Activated CD4-positive, alpha-beta T cell treated with anti-CD3 and anti-CD28 coated beads for 36 hours (primary cell): Measurements from ENCODE around the gene ERC2. TPM values are rescaled to one million over a fixed set of nuclear protein-coding genes. Genes with fewer than 3 reads are reported as not detected.
"Not testable (repeated sequence)": the region's sequence is repeated elsewhere in the genome, so short reads cannot be mapped to it uniquely, and the experiment has no call there.

ENCODE experiments used
- ATAC-seq: fragments of 200-7000 bp; cut with Tn5 transposase; one replicate; pipeline ENCODE4 v1.10.0; 2021; ENCODE audit warnings: mild to moderate bottlenecking, moderate library complexity
- CTCF ChIA-PET: fragments of 350-600 bp; sonication (Branson Sonifier 250); formaldehyde crosslinking; loops from one replicate; lab custom pipeline; 2021; ENCODE audit warnings: antibody characterized with exemption; lab: Charles Lee
- POLR2A ChIA-PET: fragments of 350-600 bp; sonication (Branson Sonifier 250); formaldehyde crosslinking; loops from one replicate; lab custom pipeline; 2021; ENCODE audit warnings: antibody characterized with exemption, inconsistent platforms; lab: Charles Lee
- DNase-seq: peaks from one replicate; pipeline ENCODE4 v3.0.0-alpha.2; 2020
- H3K27ac Mint-ChIP-seq: one replicate; pipeline ENCODE4 v1.8.0; 2021; ENCODE audit warnings: mixed read lengths
- H3K27me3 Mint-ChIP-seq: one replicate; pipeline ENCODE4 v1.8.0; 2021; ENCODE audit warnings: mixed read lengths
- H3K36me3 Mint-ChIP-seq: one replicate; pipeline ENCODE4 v1.8.0; 2021; ENCODE audit warnings: low read depth, mixed read lengths
- H3K4me1 Mint-ChIP-seq: one replicate; pipeline ENCODE4 v1.8.0; 2021; ENCODE audit warnings: mixed read lengths
- H3K4me3 Mint-ChIP-seq: one replicate; pipeline ENCODE4 v1.8.0; 2021; ENCODE audit warnings: mild to moderate bottlenecking, moderate library complexity, mixed read lengths
- H3K9me3 Mint-ChIP-seq: one replicate; pipeline ENCODE4 v1.8.0; 2021; ENCODE audit warnings: low read depth, mixed read lengths
- intact Hi-C, 2 experiments: fragments of 100-400 bp; cut with DNase I in 1 of 2; cut with micrococcal nuclease in 1 of 2; formaldehyde crosslinking; loops; one replicate each; pipeline versions ENCODE4 v1.14.2 to v1.15.1; 2022 to 2024; cut with DNase I, micrococcal nuclease
- total RNA-seq, 2 experiments: library from RNA; stranded (reverse); gene quantifications; one replicate each; pipeline ENCODE4 v1.2.3, GENCODE V29; 2021

The ERC2 gene
- total RNA-seq, 2 experiments from 2014 or later: not detected

GRCh38 chr3:56282341-56282740 lies 185.9 kb downstream of the ERC2 start:
- DNase-seq (no peak), ATAC-seq (no peak)
- no peak overlapping the region for H3K27ac Mint-ChIP-seq
- intact Hi-C loops: no loop called here
- ChIA-PET POLR2A (no interaction called here), CTCF (no interaction called here)
- no peaks in the 10 kb centered on the region for H3K4me1 Mint-ChIP-seq
- H3K36me3 Mint-ChIP-seq: no peaks in the 10 kb centered on the region
- H3K9me3 Mint-ChIP-seq: no peaks in the 10 kb centered on the region
- peaks cover 16% of the 10 kb centered on the region for H3K27me3 Mint-ChIP-seq
- H3K4me3 Mint-ChIP-seq: no peak overlapping the region

DNA sequence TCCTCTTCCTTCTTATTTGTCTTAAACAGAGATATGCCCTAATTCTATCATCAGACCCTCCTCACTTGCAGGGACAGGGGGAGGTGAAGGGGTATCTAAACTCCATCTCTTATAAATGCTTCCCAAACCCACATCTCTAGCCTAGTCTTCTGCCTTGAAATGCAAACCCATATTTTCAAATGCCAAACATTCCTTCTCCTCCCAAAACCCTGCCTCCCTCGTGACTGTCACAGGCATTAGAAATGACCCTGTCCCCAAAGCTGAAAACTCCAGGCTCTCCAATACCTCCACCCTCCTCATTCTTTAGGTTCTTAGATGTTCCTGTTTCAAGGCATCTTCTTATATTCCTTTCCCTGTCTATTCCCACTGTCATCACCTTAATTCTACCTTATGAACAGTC lies 191.0 kb downstream of the ERC2 start:
- POLR2A ChIA-PET: no interaction called here
- intact Hi-C loops: no loop called here
- Mint-ChIP-seq H3K36me3 (no peaks in the 10 kb centered on the region), H3K27ac (no peak overlapping the region), H3K4me1 (no peaks in the 10 kb centered on the region), H3K4me3 (no peak overlapping the region), H3K9me3 (no peaks in the 10 kb centered on the region), H3K27me3 (peaks cover 14% of the 10 kb centered on the region)
- DNase-seq: no peak
- CTCF ChIA-PET: no interaction called here
- ATAC-seq: no peak

GRCh38 chr3:56275120-56275519 lies 193.1 kb downstream of the ERC2 start:
- intact Hi-C loops: no loop called here
- ATAC-seq: no peak
- H3K36me3 Mint-ChIP-seq: no peaks in the 10 kb centered on the region

DNA sequence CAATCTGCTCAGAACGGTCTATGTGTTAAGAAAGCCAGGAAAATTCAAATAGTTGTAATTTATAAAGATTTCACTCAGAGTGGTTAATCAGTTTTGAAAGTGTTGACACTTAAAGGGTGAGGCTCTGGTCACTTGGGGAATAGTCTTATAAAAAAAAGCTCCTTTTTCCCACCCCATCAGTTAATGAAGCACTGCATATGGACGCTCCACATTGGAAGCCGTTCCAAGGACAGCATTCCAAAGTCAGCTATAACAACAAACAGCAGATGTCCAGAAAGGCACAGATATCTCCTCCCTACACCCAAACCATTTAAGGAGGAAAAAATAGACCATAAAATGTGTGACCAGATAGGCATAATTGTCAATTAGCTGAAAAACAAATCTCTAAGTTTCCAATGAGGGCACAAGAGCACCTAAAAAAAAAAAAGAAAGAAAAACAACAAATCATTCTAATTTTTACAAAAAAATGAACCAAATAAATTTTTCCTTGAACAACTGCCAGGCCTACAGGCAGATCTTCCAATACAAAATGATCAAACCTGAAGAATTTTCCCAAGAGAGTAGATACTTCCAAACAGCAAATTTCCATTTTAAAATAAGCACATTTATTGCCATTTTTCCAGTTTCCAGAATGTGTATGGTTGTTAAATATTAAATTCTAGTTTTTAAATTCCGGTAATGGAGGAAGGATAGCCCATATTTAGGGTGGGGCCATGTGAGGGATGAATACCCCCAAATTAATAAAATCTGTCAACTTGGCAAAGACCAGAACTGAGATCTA lies 198.3 kb downstream of the ERC2 start:
- H3K4me1 Mint-ChIP-seq: no peaks in the 10 kb centered on the region
- no peaks in the 10 kb centered on the region for H3K36me3 Mint-ChIP-seq
- H3K9me3 Mint-ChIP-seq: no peaks in the 10 kb centered on the region
- no peak overlapping the region for H3K27ac Mint-ChIP-seq
- peaks cover 10% of the 10 kb centered on the region for H3K27me3 Mint-ChIP-seq
- DNase-seq: no peak
- ChIA-PET CTCF (interaction anchor here (0.6 kb wide), 1 partner anchor 567 kb away, joined by 3 read pairs; no protein-coding TSS in a partner anchor), POLR2A (no interaction called here)
- intact Hi-C loops: no loop called here
- no peak for ATAC-seq
- no peak overlapping the region for H3K4me3 Mint-ChIP-seq

More at GRCh38 chr3:56275120-56275519, 193.1 kb downstream of the ERC2 start:
- POLR2A ChIA-PET: no interaction called here
- Mint-ChIP-seq H3K27ac (no peak overlapping the region), H3K27me3 (peaks cover 10% of the 10 kb centered on the region), H3K9me3 (no peaks in the 10 kb centered on the region), H3K4me1 (no peaks in the 10 kb centered on the region), H3K4me3 (no peak overlapping the region)
- no peak for DNase-seq
- CTCF ChIA-PET: interaction anchor here (1.0 to 1.3 kb wide), 2 partner anchors 15 to 22 kb away, joined by 3 to 4 read pairs; no protein-coding TSS in a partner anchor

DNA sequence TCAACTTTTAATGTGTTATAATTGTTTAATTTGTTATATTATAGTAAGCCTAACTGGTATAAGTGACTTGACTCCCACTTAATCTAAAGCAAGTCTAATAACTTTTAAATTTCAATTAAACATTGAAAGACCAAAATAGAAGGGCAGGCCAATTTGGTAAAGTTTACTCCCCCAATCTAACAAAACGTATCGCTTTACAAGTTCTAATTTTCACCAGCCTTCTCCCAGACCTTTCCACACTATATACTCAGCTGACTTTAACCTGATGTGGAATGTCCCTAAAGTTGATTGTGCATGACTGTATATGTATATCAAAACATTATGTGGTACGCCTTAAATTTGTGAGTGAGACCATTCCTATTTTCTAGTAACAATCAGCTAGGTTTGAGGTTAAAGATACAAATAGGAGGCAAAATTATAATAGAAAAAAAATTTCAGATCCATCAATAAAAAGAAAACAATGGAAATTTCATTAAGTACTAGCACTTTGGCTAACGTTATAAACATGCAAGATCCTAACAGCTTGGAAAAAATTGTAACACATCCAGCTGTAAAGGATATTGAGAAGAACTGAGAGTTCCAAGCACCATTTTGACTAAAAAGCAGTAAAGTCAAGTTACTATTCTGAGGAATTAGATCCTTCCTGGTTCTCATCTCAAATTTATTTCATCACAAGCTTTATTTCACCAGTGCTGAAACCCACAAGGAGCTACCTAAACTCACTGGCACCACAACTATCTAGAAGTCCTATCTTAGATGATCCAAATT lies 199.5 kb downstream of the ERC2 start:
- ChIA-PET CTCF (no interaction called here), POLR2A (no interaction called here)
- Mint-ChIP-seq H3K27ac (no peak overlapping the region), H3K27me3 (peaks cover 10% of the 10 kb centered on the region), H3K36me3 (no peaks in the 10 kb centered on the region), H3K4me3 (no peak overlapping the region), H3K4me1 (no peaks in the 10 kb centered on the region), H3K9me3 (no peaks in the 10 kb centered on the region)
- intact Hi-C loops: no loop called here
- DNase-seq: no peak
- no peak for ATAC-seq

DNA sequence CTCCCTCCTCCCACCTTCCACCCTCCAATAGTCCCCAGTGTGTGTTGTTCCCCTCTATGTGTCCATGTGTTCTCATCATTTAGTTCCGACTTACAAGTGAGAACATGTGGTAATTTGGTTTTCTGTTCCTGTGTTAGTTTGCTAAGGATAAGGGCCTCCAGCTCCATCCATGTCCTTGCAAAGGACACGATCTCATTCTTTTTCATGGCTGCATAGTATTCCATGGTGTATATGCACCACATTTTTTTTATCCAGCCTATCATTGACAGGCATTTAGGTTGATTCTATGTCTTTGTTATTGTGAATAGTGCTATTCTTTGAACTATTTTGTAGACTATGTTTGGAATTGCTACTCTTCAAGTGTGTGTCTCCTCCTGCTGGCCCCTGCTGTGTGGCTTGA lies 206.4 kb downstream of the ERC2 start:
- intact Hi-C loops, H3K4me3 Mint-ChIP-seq, DNase-seq, H3K9me3 Mint-ChIP-seq, H3K4me1 Mint-ChIP-seq, H3K36me3 Mint-ChIP-seq, H3K27ac Mint-ChIP-seq, ATAC-seq, POLR2A ChIA-PET, CTCF ChIA-PET: not testable (repeated sequence)
- peaks cover 19% of the 10 kb centered on the region for H3K27me3 Mint-ChIP-seq

GRCh38 chr3:56260262-56260661 lies 208.0 kb downstream of the ERC2 start:
- ATAC-seq: no peak
- no peak for DNase-seq
- Mint-ChIP-seq H3K4me1 (no peaks in the 10 kb centered on the region), H3K4me3 (no peak overlapping the region), H3K9me3 (no peaks in the 10 kb centered on the region), H3K36me3 (no peaks in the 10 kb centered on the region), H3K27me3 (peaks cover 14% of the 10 kb centered on the region), H3K27ac (no peak overlapping the region)
- intact Hi-C loops: no loop called here
- POLR2A ChIA-PET: no interaction called here
- CTCF ChIA-PET: interaction anchor here (1.4 kb wide), 1 partner anchor 9 kb away, joined by 8 read pairs; no protein-coding TSS in a partner anchor

DNA sequence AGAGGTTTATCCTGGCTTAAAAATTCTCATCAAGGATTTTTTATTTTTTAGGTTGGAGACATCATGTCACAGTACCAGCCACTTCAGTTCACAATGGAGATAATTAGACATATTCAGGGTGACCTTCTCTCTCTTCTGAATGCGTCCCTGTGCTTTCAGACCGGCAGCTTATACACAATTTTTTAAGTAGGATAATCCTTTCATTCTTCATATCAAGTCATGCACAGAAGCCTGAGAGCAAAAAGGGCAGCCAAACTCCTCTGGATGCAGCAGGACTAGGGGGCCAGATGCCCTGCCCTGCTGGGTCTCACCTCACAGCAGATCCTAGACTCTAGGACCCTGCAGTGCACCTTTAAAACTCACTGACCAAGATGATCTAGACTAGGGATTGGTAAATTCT lies 210.4 kb downstream of the ERC2 start:
- DNase-seq (no peak), ATAC-seq (no peak)
- no peaks in the 10 kb centered on the region for H3K4me1 Mint-ChIP-seq
- H3K36me3 Mint-ChIP-seq: no peaks in the 10 kb centered on the region
- intact Hi-C loops: no loop called here
- CTCF ChIA-PET: interaction anchor here (0.6 kb wide), 1 partner anchor 142 kb away, joined by 3 read pairs; no protein-coding TSS in a partner anchor
- POLR2A ChIA-PET: no interaction called here
- no peak overlapping the region for H3K4me3 Mint-ChIP-seq
- H3K27me3 Mint-ChIP-seq: peaks cover 12% of the 10 kb centered on the region
- no peaks in the 10 kb centered on the region for H3K9me3 Mint-ChIP-seq
- no peak overlapping the region for H3K27ac Mint-ChIP-seq

- DNase-seq (no peak), ATAC-seq (no peak)
- Mint-ChIP-seq H3K36me3 (no peaks in the 10 kb centered on the region), H3K9me3 (no peaks in the 10 kb centered on the region), H3K27ac (no peak overlapping the region), H3K4me1 (no peaks in the 10 kb centered on the region), H3K27me3 (peaks cover 4% of the 10 kb centered on the region), H3K4me3 (no peak overlapping the region)
- ChIA-PET CTCF (interaction anchor here (0.7 to 1.2 kb wide), 2 partner anchors 74 to 819 kb away, joined by 3 read pairs; no protein-coding TSS in a partner anchor), POLR2A (no interaction called here)
- intact Hi-C loops: loop anchor here (5.0 kb wide), 2 partner anchors 768 to 818 kb away; partner anchors contain the start of gene WNT5A (in 1 of the 2)
These were observed 213.4 kb downstream of the ERC2 start for GRCh38 chr3:56254835-56255234.

DNA sequence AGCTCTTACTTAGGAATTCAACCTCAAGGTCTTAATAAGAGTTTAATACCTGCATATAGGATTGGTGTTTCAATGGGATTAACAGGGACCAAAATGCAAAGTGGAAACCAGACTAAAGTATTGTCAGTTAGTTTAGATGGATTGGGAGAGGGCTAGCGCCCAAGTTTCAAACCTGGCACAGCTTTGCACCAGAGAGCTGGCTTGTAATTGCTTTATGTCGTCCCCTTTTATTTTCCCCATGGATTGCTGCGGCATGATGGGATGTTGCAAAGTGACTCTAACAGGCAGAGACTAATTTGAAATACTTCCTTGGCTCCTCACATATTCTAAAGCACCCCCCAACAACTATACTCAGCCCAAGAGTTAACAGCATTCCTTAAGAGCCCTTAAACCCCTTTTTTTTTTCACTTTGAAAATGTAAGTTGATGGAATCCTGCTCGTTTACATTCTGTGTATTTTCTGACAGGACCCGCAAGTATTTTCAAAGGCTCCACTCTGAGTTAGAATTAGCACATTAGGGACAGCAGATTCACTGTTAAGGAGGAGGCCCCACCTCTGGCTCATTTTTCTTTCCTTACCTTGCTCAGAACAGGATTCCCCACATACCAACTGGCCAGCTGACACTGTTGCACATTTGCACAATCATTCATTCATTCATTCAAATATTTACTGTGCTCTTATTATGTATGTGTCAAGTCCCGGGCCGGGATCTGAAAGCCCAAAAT lies 214.2 kb downstream of the ERC2 start:
- Mint-ChIP-seq H3K36me3 (no peaks in the 10 kb centered on the region), H3K27ac (no peak overlapping the region), H3K27me3 (peaks cover 4% of the 10 kb centered on the region), H3K4me3 (no peak overlapping the region), H3K9me3 (no peaks in the 10 kb centered on the region), H3K4me1 (no peaks in the 10 kb centered on the region)
- ChIA-PET POLR2A (no interaction called here), CTCF (interaction anchor here (1.0 to 1.1 kb wide), 2 partner anchors 11 to 21 kb away, joined by 3 to 5 read pairs; no protein-coding TSS in a partner anchor)
- ATAC-seq (no peak), DNase-seq (no peak)
- intact Hi-C loops: loop anchor here (5.0 kb wide), 2 partner anchors 767 to 817 kb away; partner anchors contain the start of gene WNT5A (in 1 of the 2)
